SU-DHL-6 (cell line): ENCODE data around the gene BIN2.
"Not testable (repeated sequence)": the region's sequence is repeated elsewhere in the genome, so short reads cannot be mapped to it uniquely, and the experiment has no call there.

ENCODE experiments used
- H2AFZ ChIP-seq: fragments of 200-600 bp; sonication (generic); 2 replicates; pipeline ENCODE4 v1.6.1; 2014; ENCODE audit warnings: low read depth, mild to moderate bottlenecking, moderate library complexity, mixed read lengths, antibody characterized with exemption, low read length; ENCODE audit not compliant: severe bottlenecking
- H3F3A ChIP-seq: fragments of 200-600 bp; shearing (Covaris generic); 2 replicates; pipeline ENCODE4 v1.6.0; 2016; ENCODE audit warnings: antibody characterized with exemption, mild to moderate bottlenecking; ENCODE audit not compliant: insufficient read depth
- H3K27ac ChIP-seq: fragments of 200-600 bp; sonication (generic); 2 replicates; pipeline ENCODE4 v1.5.1; 2016; ENCODE audit warnings: low read depth, mild to moderate bottlenecking, low read length, moderate library complexity, mixed read lengths
- H3K27me3 ChIP-seq: fragments of 200-600 bp; sonication (generic), shearing (Covaris generic); 2 replicates; pipeline ENCODE4 v1.6.0; 2014; ENCODE audit warnings: mild to moderate bottlenecking, low read length
- H3K36me3 ChIP-seq: fragments of 200-600 bp; sonication (generic); 2 replicates; pipeline ENCODE4 v1.6.1; 2014; ENCODE audit warnings: mild to moderate bottlenecking, low read length, mixed read lengths
- H3K4me2 ChIP-seq: fragments of 300-600, 200-600 bp; shearing (Covaris generic), sonication (generic); 2 replicates; pipeline ENCODE4 v1.6.0; 2014; ENCODE audit warnings: low read length, low read depth, mild to moderate bottlenecking; ENCODE audit not compliant: poor library complexity, severe bottlenecking
- H3K4me3 ChIP-seq: fragments of 200-600 bp; sonication (generic); 2 replicates; pipeline ENCODE4 v1.5.1; 2014; ENCODE audit warnings: antibody characterized with exemption, low read length, mild to moderate bottlenecking, mixed read lengths; ENCODE audit not compliant: insufficient read depth, poor library complexity, severe bottlenecking
- H3K79me2 ChIP-seq: fragments of 200-600 bp; sonication (generic); 2 replicates; pipeline ENCODE4 v1.6.1; 2014; ENCODE audit warnings: mild to moderate bottlenecking, low read length, moderate library complexity; ENCODE audit not compliant: insufficient read depth
- H3K9ac ChIP-seq: fragments of 200-600 bp; sonication (generic); 2 replicates; pipeline ENCODE4 v1.7.0; 2014; ENCODE audit warnings: mild to moderate bottlenecking, low read length
- H3K9me2 ChIP-seq: fragments of 200-600 bp; sonication (generic); replicated peaks from 2 replicates; pipeline ENCODE4 v1.6.1; 2014; ENCODE audit warnings: low read length; ENCODE audit not compliant: insufficient read depth
- H3K9me3 ChIP-seq: fragments of 200-600 bp; sonication (generic); 2 replicates; pipeline ENCODE4 v1.6.1; 2014; ENCODE audit warnings: low read length, mixed read lengths; ENCODE audit not compliant: insufficient read depth
- H4K20me1 ChIP-seq: fragments of 200-600 bp; sonication (generic); 2 replicates; pipeline ENCODE4 v1.6.1; 2014; ENCODE audit warnings: low read depth, mild to moderate bottlenecking, antibody characterized with exemption, low read length, moderate library complexity, mixed read lengths
- EZH2phosphoT487 ChIP-seq: fragments of 200-600 bp; sonication (generic), shearing (Covaris generic); conservative IDR thresholded peaks from 2 replicates; pipeline ENCODE4 v1.6.1; 2018; ENCODE audit warnings: mild to moderate bottlenecking, antibody characterized with exemption, low read length, moderate library complexity, mixed read lengths
- TF ChIP-seq, protein P1 (sequence below): fragments of 200-600 bp; sonication (generic); IDR thresholded peaks from one replicate; pipeline ENCODE4 v1.5.1; 2017; ENCODE audit warnings: antibody characterized with exemption, mild to moderate bottlenecking, low read length, moderate library complexity; ENCODE audit not compliant: insufficient read depth, poor library complexity, severe bottlenecking

Gene BIN2

GRCh38 chr12:51262758-51263177, 61.2 kb downstream of the BIN2 start:
- Histone ChIP-seq H2AFZ (no peak overlapping the region), H3K27me3 (no peaks in the 10 kb centered on the region), H3K36me3 (no peaks in the 10 kb centered on the region), H3K9me2 (no peaks in the 10 kb centered on the region), H3K9ac (no peak overlapping the region), H3K79me2 (no peaks in the 10 kb centered on the region), H3K4me3 (no peak overlapping the region), H3F3A (no peaks in the 10 kb centered on the region), H4K20me1 (no peaks in the 10 kb centered on the region), H3K27ac (no peak overlapping the region), H3K9me3 (no peaks in the 10 kb centered on the region), H3K4me2 (no peak overlapping the region)
- TF ChIP-seq, protein P1, sequence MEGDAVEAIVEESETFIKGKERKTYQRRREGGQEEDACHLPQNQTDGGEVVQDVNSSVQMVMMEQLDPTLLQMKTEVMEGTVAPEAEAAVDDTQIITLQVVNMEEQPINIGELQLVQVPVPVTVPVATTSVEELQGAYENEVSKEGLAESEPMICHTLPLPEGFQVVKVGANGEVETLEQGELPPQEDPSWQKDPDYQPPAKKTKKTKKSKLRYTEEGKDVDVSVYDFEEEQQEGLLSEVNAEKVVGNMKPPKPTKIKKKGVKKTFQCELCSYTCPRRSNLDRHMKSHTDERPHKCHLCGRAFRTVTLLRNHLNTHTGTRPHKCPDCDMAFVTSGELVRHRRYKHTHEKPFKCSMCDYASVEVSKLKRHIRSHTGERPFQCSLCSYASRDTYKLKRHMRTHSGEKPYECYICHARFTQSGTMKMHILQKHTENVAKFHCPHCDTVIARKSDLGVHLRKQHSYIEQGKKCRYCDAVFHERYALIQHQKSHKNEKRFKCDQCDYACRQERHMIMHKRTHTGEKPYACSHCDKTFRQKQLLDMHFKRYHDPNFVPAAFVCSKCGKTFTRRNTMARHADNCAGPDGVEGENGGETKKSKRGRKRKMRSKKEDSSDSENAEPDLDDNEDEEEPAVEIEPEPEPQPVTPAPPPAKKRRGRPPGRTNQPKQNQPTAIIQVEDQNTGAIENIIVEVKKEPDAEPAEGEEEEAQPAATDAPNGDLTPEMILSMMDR = no peak
- no peak for TF ChIP-seq EZH2phosphoT487

DNA sequence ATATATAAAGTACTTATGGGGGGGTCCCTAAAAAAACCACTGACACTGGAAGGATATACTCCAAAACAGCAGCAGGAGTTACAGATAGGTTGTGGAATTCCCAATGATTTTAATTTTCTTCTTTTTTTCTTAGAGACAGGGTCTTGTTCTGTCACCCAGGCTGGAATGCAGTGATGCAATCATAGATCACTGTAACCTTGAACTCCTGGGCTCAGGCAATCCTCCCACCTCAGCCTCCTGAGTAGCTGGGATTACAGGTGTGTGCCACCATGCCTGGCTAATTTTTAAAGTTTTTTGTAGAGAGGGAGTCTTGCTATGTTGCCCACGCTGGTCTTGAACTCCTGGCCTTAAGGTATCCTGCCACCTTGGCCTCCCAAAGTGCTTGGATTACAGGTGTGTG, 64.4 kb downstream of the BIN2 start:
- not testable (repeated sequence) for H3K9me3 ChIP-seq, H3K36me3 ChIP-seq, H2AFZ ChIP-seq, H3K9ac ChIP-seq, H4K20me1 ChIP-seq, H3K27ac ChIP-seq, H3K4me2 ChIP-seq, H3K4me3 ChIP-seq, H3K27me3 ChIP-seq, H3F3A ChIP-seq, H3K9me2 ChIP-seq, H3K79me2 ChIP-seq

GRCh38 chr12:51254536-51254935, 69.4 kb downstream of the BIN2 start:
- Histone ChIP-seq H3K79me2 (no peaks in the 10 kb centered on the region), H4K20me1 (no peaks in the 10 kb centered on the region), H3F3A (no peaks in the 10 kb centered on the region), H3K4me3 (no peak overlapping the region), H3K4me2 (no peak overlapping the region), H3K27ac (no peak overlapping the region), H2AFZ (no peak overlapping the region), H3K36me3 (no peaks in the 10 kb centered on the region), H3K27me3 (no peaks in the 10 kb centered on the region), H3K9me2 (no peaks in the 10 kb centered on the region), H3K9ac (no peak overlapping the region), H3K9me3 (no peaks in the 10 kb centered on the region)
- TF ChIP-seq, protein P1 = no peak
- no peak for TF ChIP-seq EZH2phosphoT487

- Histone ChIP-seq H3K4me2 (no peak overlapping the region), H2AFZ (no peak overlapping the region), H3K4me3 (no peak overlapping the region), H3K9ac (no peak overlapping the region), H3K27me3 (no peaks in the 10 kb centered on the region), H3K36me3 (no peaks in the 10 kb centered on the region), H3K27ac (no peak overlapping the region), H3K9me2 (no peaks in the 10 kb centered on the region), H3K79me2 (no peaks in the 10 kb centered on the region), H3K9me3 (no peaks in the 10 kb centered on the region), H4K20me1 (no peaks in the 10 kb centered on the region), H3F3A (no peaks in the 10 kb centered on the region)
- TF ChIP-seq, protein P1 = no peak
- TF ChIP-seq EZH2phosphoT487 = no peak
Measured at GRCh38 chr12:51253276-51253675, 70.7 kb downstream of the BIN2 start.
